NK-92 (cell line): Measurements from ENCODE around the gene HEY2.
"Not testable (repeated sequence)": the region's sequence is repeated elsewhere in the genome, so short reads cannot be mapped to it uniquely, and the experiment has no call there.

ENCODE experiments used
- DNase-seq: peaks from one replicate; lab custom pipeline; 2025; ENCODE audit not compliant: unreplicated experiment; lab: John Stamatoyannopoulos, UW

The HEY2 gene

GRCh38 chr6:125749173-125749864 is at the start of gene HEY2:
TSS of gene HEY2 (plus strand) at chr6:125749632. CDS start at chr6:125749777, 145 bp downstream.
- no peak for DNase-seq

- no peak for DNase-seq
Measured at GRCh38 chr6:125700581-125701353, 48.7 kb upstream of the HEY2 start.

- no peak for DNase-seq
Measured at GRCh38 chr6:125701354-125701668, 48.1 kb upstream of the HEY2 start.

GRCh38 chr6:125703882-125704281 is 45.5 kb upstream of the HEY2 start:
- not testable (repeated sequence) for DNase-seq

- no peak for DNase-seq
Measured at GRCh38 chr6:125707615-125708243, 41.7 kb upstream of the HEY2 start.

- DNase-seq, result no peak
Measured at GRCh38 chr6:125711013-125711675, 38.3 kb upstream of the HEY2 start.

GRCh38 chr6:125714441-125715090 is 34.9 kb upstream of the HEY2 start:
- no peak for DNase-seq

GRCh38 chr6:125717120-125717731 is 32.2 kb upstream of the HEY2 start:
- DNase-seq, result no peak

- no peak for DNase-seq
Measured at GRCh38 chr6:125718109-125718508, 31.3 kb upstream of the HEY2 start.

- no peak for DNase-seq
Measured at GRCh38 chr6:125722886-125723285, 26.5 kb upstream of the HEY2 start.

- no peak for DNase-seq
Measured at GRCh38 chr6:125727216-125727615, 22.2 kb upstream of the HEY2 start.

- DNase-seq, result no peak
Measured at GRCh38 chr6:125728739-125729138, 20.7 kb upstream of the HEY2 start.

GRCh38 chr6:125729983-125730382 is 19.4 kb upstream of the HEY2 start:
- no peak for DNase-seq

GRCh38 chr6:125732398-125732797 is 17.0 kb upstream of the HEY2 start:
- no peak for DNase-seq

GRCh38 chr6:125733516-125734300 is 15.7 kb upstream of the HEY2 start:
- DNase-seq, result no peak

GRCh38 chr6:125738276-125738675 is 11.2 kb upstream of the HEY2 start:
- DNase-seq, result no peak

- no peak for DNase-seq
Measured at GRCh38 chr6:125739364-125739763, 10.1 kb upstream of the HEY2 start.

GRCh38 chr6:125741336-125741735 is 8.1 kb upstream of the HEY2 start:
- no peak for DNase-seq

- DNase-seq, result no peak
Measured at GRCh38 chr6:125742024-125742423, 7.4 kb upstream of the HEY2 start.
